Prostate gland (tissue), 2 donors: ENCODE data around the gene VASN.

Experiments used
- POLR2A ChIP-seq: fragments of 450-650 bp; IDR thresholded peaks from one replicate; pipeline ENCODE4 v1.6.1; 2016; ENCODE audit warnings: antibody characterized with exemption, mild to moderate bottlenecking
- POLR2AphosphoS5 ChIP-seq: sonication (generic); formaldehyde crosslinking; IDR thresholded peaks from one replicate; pipeline ENCODE4 v1.6.1; 2017; ENCODE audit warnings: antibody characterized with exemption
- TF ChIP-seq, protein P1 (sequence below), 4 experiments: fragments of 200-600 bp in 2 of 4; fragments of 450-650 bp in 2 of 4; sonication (generic) in 2 of 4; IDR thresholded peaks; 1 replicate in 3 of 4; 2 replicates in 1 of 4; pipeline ENCODE4 v1.5.1; 2016 to 2019; ENCODE audit warnings: antibody characterized with exemption in 4 of 4, mild to moderate bottlenecking in 2 of 4, moderate library complexity in 2 of 4

DNA sequence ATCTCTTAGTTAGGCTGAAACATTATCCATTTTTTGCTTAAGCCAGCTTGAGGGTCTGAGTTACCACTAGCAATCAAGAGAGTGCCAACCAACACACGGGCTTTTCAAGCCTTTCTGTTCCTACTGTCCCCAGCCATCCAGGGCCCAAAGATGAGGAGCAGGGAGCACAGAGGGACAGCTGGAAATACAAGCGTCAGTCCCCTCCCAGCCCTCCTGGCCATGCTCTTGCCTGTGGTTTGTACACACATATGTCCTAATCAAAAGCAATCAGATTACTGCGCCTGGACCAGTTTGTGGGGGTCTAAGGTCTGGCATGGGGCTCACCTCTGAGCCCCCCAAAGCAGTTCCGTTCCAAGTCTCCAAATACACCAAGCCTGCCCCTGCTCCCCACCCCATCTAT, 41.2 kb downstream of the VASN start:
- TF ChIP-seq POLR2AphosphoS5 (no peak), POLR2A (no peak)
- TF ChIP-seq, protein P1, sequence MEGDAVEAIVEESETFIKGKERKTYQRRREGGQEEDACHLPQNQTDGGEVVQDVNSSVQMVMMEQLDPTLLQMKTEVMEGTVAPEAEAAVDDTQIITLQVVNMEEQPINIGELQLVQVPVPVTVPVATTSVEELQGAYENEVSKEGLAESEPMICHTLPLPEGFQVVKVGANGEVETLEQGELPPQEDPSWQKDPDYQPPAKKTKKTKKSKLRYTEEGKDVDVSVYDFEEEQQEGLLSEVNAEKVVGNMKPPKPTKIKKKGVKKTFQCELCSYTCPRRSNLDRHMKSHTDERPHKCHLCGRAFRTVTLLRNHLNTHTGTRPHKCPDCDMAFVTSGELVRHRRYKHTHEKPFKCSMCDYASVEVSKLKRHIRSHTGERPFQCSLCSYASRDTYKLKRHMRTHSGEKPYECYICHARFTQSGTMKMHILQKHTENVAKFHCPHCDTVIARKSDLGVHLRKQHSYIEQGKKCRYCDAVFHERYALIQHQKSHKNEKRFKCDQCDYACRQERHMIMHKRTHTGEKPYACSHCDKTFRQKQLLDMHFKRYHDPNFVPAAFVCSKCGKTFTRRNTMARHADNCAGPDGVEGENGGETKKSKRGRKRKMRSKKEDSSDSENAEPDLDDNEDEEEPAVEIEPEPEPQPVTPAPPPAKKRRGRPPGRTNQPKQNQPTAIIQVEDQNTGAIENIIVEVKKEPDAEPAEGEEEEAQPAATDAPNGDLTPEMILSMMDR (IDR thresholded peaks at IDR 0.05), result no peak
